Activated CD8-positive, alpha-beta memory T cell treated with anti-CD3 and anti-CD28 coated beads, Interleukin-2, amount 50 U/mL, for 1 hour (primary cell): ENCODE measurements around the gene INTS2.
"Not testable (repeated sequence)": the region's sequence is repeated elsewhere in the genome, so short reads cannot be mapped to it uniquely, and the experiment has no call there.

Experiments
- DNase-seq: peaks from one replicate; pipeline ENCODE4 v3.0.0-alpha.2; 2020; ENCODE audit errors: extremely low read depth

INTS2 gene

GRCh38 chr17:61927208-61928100 lies at the start of gene INTS2:
Gene INTS2, minus strand, starts transcription at chr17:61927982. Its CDS starts 1,338 bp downstream, at chr17:61926644.
- DNase-seq, result peak; percentile 91

GRCh38 chr17:61974115-61974514 lies 46.3 kb upstream of the INTS2 start:
- no peak for DNase-seq

- no peak for DNase-seq
These were observed 44.5 kb upstream of the INTS2 start for GRCh38 chr17:61972311-61972710.

GRCh38 chr17:61970030-61970429 lies 42.2 kb upstream of the INTS2 start:
- no peak for DNase-seq

- no peak for DNase-seq
These were observed 41.0 kb upstream of the INTS2 start for GRCh38 chr17:61968757-61969156.

GRCh38 chr17:61967729-61968128 lies 39.9 kb upstream of the INTS2 start:
- no peak for DNase-seq

GRCh38 chr17:61966191-61966590 lies 38.4 kb upstream of the INTS2 start:
- no peak for DNase-seq

GRCh38 chr17:61955619-61956018 lies 27.8 kb upstream of the INTS2 start:
- DNase-seq, result no peak

- no peak for DNase-seq
These were observed 19.7 kb upstream of the INTS2 start for GRCh38 chr17:61947367-61948078.

GRCh38 chr17:61946359-61946758 lies 18.6 kb upstream of the INTS2 start:
- no peak for DNase-seq

GRCh38 chr17:61943117-61943516 lies 15.3 kb upstream of the INTS2 start:
- no peak for DNase-seq

- no peak for DNase-seq
These were observed 14.3 kb upstream of the INTS2 start for GRCh38 chr17:61942085-61942484.

- DNase-seq, result no peak
These were observed 287 bp upstream of the INTS2 start for GRCh38 chr17:61928101-61928436.

GRCh38 chr17:61926826-61927207 lies 965 bp downstream of the INTS2 start:
- no peak for DNase-seq

- DNase-seq, result not testable (repeated sequence)
These were observed 12.6 kb downstream of the INTS2 start for GRCh38 chr17:61915162-61915561.

GRCh38 chr17:61908292-61909037 lies 19.3 kb downstream of the INTS2 start:
- no peak for DNase-seq

- DNase-seq, result no peak
These were observed 20.4 kb downstream of the INTS2 start for GRCh38 chr17:61907361-61907760.

- DNase-seq, result no peak
These were observed 23.6 kb downstream of the INTS2 start for GRCh38 chr17:61904094-61904710.

- no peak for DNase-seq
These were observed 24.5 kb downstream of the INTS2 start for GRCh38 chr17:61903251-61903650.

GRCh38 chr17:61897548-61898180 lies 30.1 kb downstream of the INTS2 start:
- DNase-seq, result no peak

- no peak for DNase-seq
These were observed 32.4 kb downstream of the INTS2 start for GRCh38 chr17:61895391-61895790.
